ENCODE results near the gene ZNF277. TPM values are rescaled to one million over a fixed set of nuclear protein-coding genes. Genes with fewer than 3 reads are reported as not detected.

Gene ZNF277
- total RNA-seq, 1 donor from 2014 or later = 19.0 TPM

DNA sequence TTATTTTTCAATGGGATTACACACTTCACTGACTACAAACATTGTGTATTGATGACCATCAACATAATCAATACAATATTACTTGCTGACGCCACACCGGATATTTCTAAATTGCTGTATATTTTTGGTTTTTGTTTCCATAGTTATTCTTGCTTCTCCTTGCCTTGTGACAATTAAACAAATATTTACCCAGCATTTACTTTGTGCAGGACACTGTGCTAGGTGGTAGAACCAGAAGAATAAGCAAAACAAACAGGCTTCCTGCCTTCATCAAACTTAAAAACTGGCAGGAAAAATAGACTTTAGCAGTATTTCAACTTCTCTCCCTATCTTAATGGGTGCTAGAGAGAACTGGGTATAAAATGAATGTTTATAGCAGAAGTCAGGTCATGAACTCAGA, 50.6 kb downstream of the ZNF277 start:
- TF ChIP-seq, protein P1, sequence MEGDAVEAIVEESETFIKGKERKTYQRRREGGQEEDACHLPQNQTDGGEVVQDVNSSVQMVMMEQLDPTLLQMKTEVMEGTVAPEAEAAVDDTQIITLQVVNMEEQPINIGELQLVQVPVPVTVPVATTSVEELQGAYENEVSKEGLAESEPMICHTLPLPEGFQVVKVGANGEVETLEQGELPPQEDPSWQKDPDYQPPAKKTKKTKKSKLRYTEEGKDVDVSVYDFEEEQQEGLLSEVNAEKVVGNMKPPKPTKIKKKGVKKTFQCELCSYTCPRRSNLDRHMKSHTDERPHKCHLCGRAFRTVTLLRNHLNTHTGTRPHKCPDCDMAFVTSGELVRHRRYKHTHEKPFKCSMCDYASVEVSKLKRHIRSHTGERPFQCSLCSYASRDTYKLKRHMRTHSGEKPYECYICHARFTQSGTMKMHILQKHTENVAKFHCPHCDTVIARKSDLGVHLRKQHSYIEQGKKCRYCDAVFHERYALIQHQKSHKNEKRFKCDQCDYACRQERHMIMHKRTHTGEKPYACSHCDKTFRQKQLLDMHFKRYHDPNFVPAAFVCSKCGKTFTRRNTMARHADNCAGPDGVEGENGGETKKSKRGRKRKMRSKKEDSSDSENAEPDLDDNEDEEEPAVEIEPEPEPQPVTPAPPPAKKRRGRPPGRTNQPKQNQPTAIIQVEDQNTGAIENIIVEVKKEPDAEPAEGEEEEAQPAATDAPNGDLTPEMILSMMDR (conservative IDR thresholded peaks at IDR 0.05; ENCODE audit: low read depth, low read length) = no peak
- DNase-seq (ENCODE audit: low read depth) = no peak
- no peak overlapping the region for H3K4me3 ChIP-seq (ENCODE audit: low read depth, low read length)

DNA sequence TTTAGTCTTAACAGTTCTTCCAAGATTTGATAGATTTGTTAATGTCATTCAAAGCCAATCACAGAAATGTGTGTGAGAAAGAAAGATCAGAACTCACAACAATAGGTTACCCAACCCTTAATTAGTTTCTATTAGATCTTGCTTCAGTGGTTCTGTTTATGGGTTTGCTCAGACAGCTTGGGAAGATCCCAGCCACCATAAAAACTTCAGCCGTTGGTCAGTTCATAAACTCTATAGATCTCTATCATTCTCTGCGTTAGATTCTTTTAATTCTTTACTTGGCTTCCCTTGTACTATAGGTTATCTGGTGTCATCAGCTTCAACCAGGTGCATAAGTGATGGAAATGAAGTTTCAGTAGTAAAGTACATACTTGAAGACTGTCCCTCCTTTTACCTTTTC, 54.4 kb downstream of the ZNF277 start:
- DNase-seq (ENCODE audit: low read depth) = no peak
- H3K4me3 ChIP-seq (ENCODE audit: low read depth, low read length) = no peak overlapping the region
- TF ChIP-seq, protein P1 (conservative IDR thresholded peaks at IDR 0.05; ENCODE audit: low read depth, low read length) = no peak

DNA sequence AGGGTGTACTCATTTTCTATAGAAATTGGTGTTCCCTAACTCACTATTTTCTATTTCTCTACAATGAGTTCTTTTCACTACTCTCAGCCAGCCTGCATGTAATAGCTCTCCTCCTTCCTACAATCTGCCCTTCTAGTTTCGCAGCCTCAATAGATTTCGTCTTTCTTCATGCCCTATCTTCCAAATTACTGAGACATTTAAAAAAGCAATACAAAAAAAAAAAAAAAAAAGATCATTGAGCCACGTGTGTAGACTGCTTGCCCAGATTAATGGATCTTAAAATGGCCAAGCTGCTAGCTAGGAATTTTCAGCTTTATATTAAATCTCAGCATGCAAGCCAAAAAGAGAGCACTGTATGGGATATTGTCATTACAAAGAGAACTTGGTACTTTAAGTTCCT, 55.5 kb downstream of the ZNF277 start:
- TF ChIP-seq, protein P1 (conservative IDR thresholded peaks at IDR 0.05; ENCODE audit: low read depth, low read length) = no peak

DNA sequence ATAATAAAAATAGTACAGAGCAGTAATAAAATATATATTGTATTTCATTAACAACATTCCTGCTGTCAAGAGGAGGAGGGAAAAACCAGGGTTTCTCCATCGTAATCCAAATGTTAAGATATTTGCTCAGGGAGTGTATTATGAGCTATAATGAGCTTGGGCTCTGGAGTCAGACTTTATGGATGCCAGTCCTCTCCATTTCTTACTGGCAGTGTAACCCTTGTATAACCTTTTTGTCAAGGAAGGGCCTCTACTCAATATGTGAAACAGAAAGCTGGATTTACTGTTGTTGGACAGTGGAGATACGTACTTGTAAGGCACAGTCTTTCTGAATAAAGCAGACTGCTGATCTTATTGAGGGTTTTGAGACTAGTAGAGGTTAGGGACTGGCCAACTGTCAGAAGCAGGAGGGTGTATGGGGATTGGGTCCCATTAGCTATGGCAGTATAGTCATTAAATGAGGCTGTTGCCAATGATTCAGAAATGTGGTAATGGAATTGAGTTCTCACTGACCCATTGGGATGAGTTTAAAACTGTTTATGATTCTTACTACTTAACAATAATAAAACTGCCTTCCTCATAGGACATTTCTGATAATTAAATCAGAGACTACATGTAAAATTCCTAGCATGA, 56.5 kb downstream of the ZNF277 start:
- no peak overlapping the region for H3K4me3 ChIP-seq (ENCODE audit: low read depth, low read length)
- no peak for DNase-seq (ENCODE audit: low read depth)
- TF ChIP-seq, protein P1 (conservative IDR thresholded peaks at IDR 0.05; ENCODE audit: low read depth, low read length) = no peak

More for the DNA sequence above, 55.5 kb downstream of the ZNF277 start:
- no peak overlapping the region for H3K4me3 ChIP-seq (ENCODE audit: low read depth, low read length)
- no peak for DNase-seq (ENCODE audit: low read depth)

DNA sequence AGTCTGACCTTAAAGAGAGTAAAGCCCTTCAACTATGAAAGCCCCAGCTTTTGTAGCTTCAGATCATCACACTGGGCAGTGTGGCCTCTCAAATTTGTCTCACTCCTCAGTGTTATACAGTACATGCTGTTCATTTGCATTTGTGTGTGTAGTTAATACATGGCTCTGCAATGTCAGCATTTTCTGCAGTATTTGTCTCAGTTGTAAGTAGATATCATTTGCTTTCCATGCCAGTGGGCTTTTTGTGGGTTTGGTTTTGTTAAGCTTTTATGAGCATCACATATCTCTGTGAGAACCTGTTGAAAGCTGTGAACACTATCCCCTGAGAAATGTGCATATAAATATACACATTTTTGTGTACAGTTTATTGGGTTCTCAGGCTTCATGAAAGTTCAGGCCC, 57.0 kb downstream of the ZNF277 start:
- DNase-seq (ENCODE audit: low read depth) = no peak
- H3K4me3 ChIP-seq (ENCODE audit: low read depth, low read length) = no peak overlapping the region
- TF ChIP-seq, protein P1 (conservative IDR thresholded peaks at IDR 0.05; ENCODE audit: low read depth, low read length) = no peak

DNA sequence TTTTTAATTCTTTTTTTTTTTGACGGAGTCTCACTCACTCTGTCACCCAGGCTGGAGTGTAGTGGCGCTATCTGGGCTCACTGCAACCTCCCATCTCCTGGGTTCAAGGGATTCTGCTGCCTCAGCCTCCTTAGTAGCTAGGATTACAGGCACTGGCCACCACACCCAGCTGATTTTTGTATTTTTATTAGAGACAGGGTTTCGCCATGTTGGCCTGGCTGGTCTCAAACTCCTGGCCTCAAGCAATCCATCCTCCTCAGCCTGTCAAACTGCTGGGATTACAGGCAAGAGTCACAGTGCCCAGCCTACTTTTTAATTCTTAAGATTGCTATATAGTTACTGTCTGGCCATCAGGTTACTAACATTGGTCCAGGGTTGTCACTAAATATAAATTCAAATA, 59.6 kb downstream of the ZNF277 start:
- TF ChIP-seq, protein P1 (conservative IDR thresholded peaks at IDR 0.05; ENCODE audit: low read depth, low read length) = no peak
- DNase-seq (ENCODE audit: low read depth) = no peak

DNA sequence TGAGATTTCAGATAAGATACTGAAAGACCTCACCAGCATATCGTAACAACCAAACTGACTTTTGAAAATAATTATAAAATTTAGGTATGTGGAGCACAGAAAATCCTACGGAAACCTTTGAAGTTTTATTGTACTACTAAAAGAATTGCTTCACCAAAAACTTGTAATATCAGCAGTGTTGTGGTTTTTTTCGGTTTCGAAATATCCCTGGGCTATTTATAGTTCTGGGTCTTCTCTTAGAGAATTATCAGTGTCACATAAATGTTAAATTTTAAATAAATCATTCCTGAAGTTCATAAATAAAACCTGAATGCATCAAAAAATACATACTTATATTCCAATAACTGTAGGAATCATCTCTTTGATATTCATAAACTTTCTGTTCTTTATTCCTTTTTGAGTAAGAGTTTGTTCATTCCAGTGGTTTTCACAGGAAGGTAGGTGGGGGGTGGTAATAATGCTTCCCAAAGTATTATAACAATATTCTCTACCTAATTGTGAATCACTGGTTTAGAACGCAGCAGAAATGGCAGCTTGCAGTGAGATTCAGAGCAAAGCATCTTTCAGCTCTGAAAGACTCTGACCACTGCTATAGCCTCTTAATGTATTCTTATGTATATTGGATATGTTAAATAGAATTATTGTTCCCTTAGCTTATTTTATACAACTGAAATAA, 60.2 kb downstream of the ZNF277 start:
- TF ChIP-seq, protein P1 (conservative IDR thresholded peaks at IDR 0.05; ENCODE audit: low read depth, low read length) = no peak
- no peak overlapping the region for H3K4me3 ChIP-seq (ENCODE audit: low read depth, low read length)
- no peak for DNase-seq (ENCODE audit: low read depth)

More for the DNA sequence above, 59.6 kb downstream of the ZNF277 start:
- H3K4me3 ChIP-seq (ENCODE audit: low read depth, low read length) = no peak overlapping the region
